Measurements from ENCODE around the gene ZBTB4.

ZBTB4 gene

GRCh38 chr17:7437950-7438614 lies 41.3 kb downstream of the ZBTB4 start:
- Histone ChIP-seq H3K4me3 (ENCODE audit: insufficient read depth, low read length, poor library complexity, severe bottlenecking) (no peak overlapping the region), H3K27me3 (ENCODE audit: low read length) (no peaks in the 10 kb centered on the region), H2AFZ (ENCODE audit: low read depth, low read length, severe bottlenecking) (no peak overlapping the region), H3F3A (ENCODE audit: insufficient read depth) (no peaks in the 10 kb centered on the region), H3K9me2 (replicated peaks; ENCODE audit: insufficient read depth, low read length) (no peaks in the 10 kb centered on the region), H4K20me1 (ENCODE audit: low read depth, low read length) (no peaks in the 10 kb centered on the region), H3K9ac (ENCODE audit: low read length) (no peak overlapping the region; the same call in 1 of the 2 replicates), H3K27ac (ENCODE audit: low read depth, low read length) (no peak overlapping the region), H3K79me2 (ENCODE audit: insufficient read depth, low read length) (no peaks in the 10 kb centered on the region), H3K36me3 (ENCODE audit: low read length) (no peaks in the 10 kb centered on the region), H3K9me3 (ENCODE audit: insufficient read depth, low read length) (no peaks in the 10 kb centered on the region), H3K4me2 (ENCODE audit: low read depth, low read length, poor library complexity, severe bottlenecking) (peak overlapping the region; percentile 14)
- TF ChIP-seq CTCF (IDR thresholded peaks at IDR 0.05; ENCODE audit: insufficient read depth, low read length, poor library complexity, severe bottlenecking) (no peak), EZH2phosphoT487 (conservative IDR thresholded peaks at IDR 0.05; ENCODE audit: low read length) (no peak)

- TF ChIP-seq CTCF (IDR thresholded peaks at IDR 0.05; ENCODE audit: insufficient read depth, low read length, poor library complexity, severe bottlenecking) (no peak), EZH2phosphoT487 (conservative IDR thresholded peaks at IDR 0.05; ENCODE audit: low read length) (no peak)
- Histone ChIP-seq H2AFZ (ENCODE audit: low read depth, low read length, severe bottlenecking) (no peak overlapping the region), H3K9me3 (ENCODE audit: insufficient read depth, low read length) (no peaks in the 10 kb centered on the region), H3K27ac (ENCODE audit: low read depth, low read length) (no peak overlapping the region), H3K9ac (ENCODE audit: low read length) (no peak overlapping the region), H3K4me2 (ENCODE audit: low read depth, low read length, poor library complexity, severe bottlenecking) (no peak overlapping the region), H3K9me2 (replicated peaks; ENCODE audit: insufficient read depth, low read length) (no peaks in the 10 kb centered on the region), H3K27me3 (ENCODE audit: low read length) (no peaks in the 10 kb centered on the region), H3K4me3 (ENCODE audit: insufficient read depth, low read length, poor library complexity, severe bottlenecking) (no peak overlapping the region), H3F3A (ENCODE audit: insufficient read depth) (no peaks in the 10 kb centered on the region), H4K20me1 (ENCODE audit: low read depth, low read length) (no peaks in the 10 kb centered on the region), H3K36me3 (ENCODE audit: low read length) (no peaks in the 10 kb centered on the region), H3K79me2 (ENCODE audit: insufficient read depth, low read length) (no peaks in the 10 kb centered on the region)
Observed at GRCh38 chr17:7437369-7437863, 42.0 kb downstream of the ZBTB4 start.

- TF ChIP-seq CTCF (IDR thresholded peaks at IDR 0.05; ENCODE audit: insufficient read depth, low read length, poor library complexity, severe bottlenecking) = peak; percentile 47
- no peak for TF ChIP-seq EZH2phosphoT487 (conservative IDR thresholded peaks at IDR 0.05; ENCODE audit: low read length)
- Histone ChIP-seq H2AFZ (ENCODE audit: low read depth, low read length, severe bottlenecking) (no peak overlapping the region), H3K9ac (ENCODE audit: low read length) (no peak overlapping the region), H3K9me2 (replicated peaks; ENCODE audit: insufficient read depth, low read length) (no peaks in the 10 kb centered on the region), H3K27me3 (ENCODE audit: low read length) (no peaks in the 10 kb centered on the region), H4K20me1 (ENCODE audit: low read depth, low read length) (no peaks in the 10 kb centered on the region), H3K4me2 (ENCODE audit: low read depth, low read length, poor library complexity, severe bottlenecking) (peak overlapping the region; percentile 66), H3K27ac (ENCODE audit: low read depth, low read length) (no peak overlapping the region), H3K79me2 (ENCODE audit: insufficient read depth, low read length) (no peaks in the 10 kb centered on the region), H3K9me3 (ENCODE audit: insufficient read depth, low read length) (no peaks in the 10 kb centered on the region), H3K4me3 (ENCODE audit: insufficient read depth, low read length, poor library complexity, severe bottlenecking) (no peak overlapping the region), H3F3A (ENCODE audit: insufficient read depth) (no peaks in the 10 kb centered on the region), H3K36me3 (ENCODE audit: low read length) (no peaks in the 10 kb centered on the region)
Observed at GRCh38 chr17:7436556-7437368, 42.7 kb downstream of the ZBTB4 start.

All from SU-DHL-6 (cell line).